Astrocyte (in vitro differentiated cells and primary cell): ENCODE results near the gene RAB31. TPM values are rescaled to one million over a fixed set of nuclear protein-coding genes. Genes with fewer than 3 reads are reported as not detected.

Experiments used
- DNase-seq: peaks from one replicate; pipeline ENCODE4 v3.0.0-alpha.2; 2010; ENCODE audit warnings: low read depth
- FAIRE-seq: peaks from 2 replicates; lab custom pipeline; 2011; peaks lifted over from hg19 to GRCh38; lab: Jason Lieb, UNC
- H2AFZ ChIP-seq: 2 replicates; pipeline ENCODE4 v1.6.0; 2012; ENCODE audit warnings: low read depth, low read length, inconsistent platforms
- H3K27ac ChIP-seq: 2 replicates; pipeline ENCODE4 v1.5.1; 2011; ENCODE audit warnings: low read depth, low read length, inconsistent platforms
- H3K27me3 ChIP-seq: 2 replicates; pipeline ENCODE4 v1.6.0; 2011; ENCODE audit warnings: low read length, inconsistent platforms; ENCODE audit not compliant: insufficient read depth
- H3K36me3 ChIP-seq: 2 replicates; pipeline ENCODE4 v1.5.1; 2011; ENCODE audit warnings: low read length, inconsistent platforms; ENCODE audit not compliant: insufficient read depth
- H3K4me1 ChIP-seq: 2 replicates; pipeline ENCODE4 v1.5.1; 2011; ENCODE audit warnings: low read length, inconsistent platforms; ENCODE audit not compliant: insufficient read depth
- H3K4me2 ChIP-seq: 2 replicates; pipeline ENCODE4 v1.6.0; 2012; ENCODE audit warnings: low read length, inconsistent platforms
- H3K4me3 ChIP-seq: 2 replicates; pipeline ENCODE4 v1.5.1; 2011; ENCODE audit warnings: low read depth, mild to moderate bottlenecking, low read length, inconsistent platforms; ENCODE audit not compliant: insufficient read depth
- H3K79me2 ChIP-seq: 2 replicates; pipeline ENCODE4 v1.6.0; 2012; ENCODE audit warnings: mild to moderate bottlenecking, low read length, inconsistent platforms; ENCODE audit not compliant: insufficient read depth
- H3K9ac ChIP-seq: 2 replicates; pipeline ENCODE4 v1.6.0; 2012; ENCODE audit warnings: mild to moderate bottlenecking, low read length, inconsistent platforms
- H3K9me3 ChIP-seq: 2 replicates; pipeline ENCODE4 v1.5.1; 2012; ENCODE audit warnings: low read depth, mild to moderate bottlenecking, low read length, inconsistent platforms; ENCODE audit not compliant: insufficient read depth
- H4K20me1 ChIP-seq: 2 replicates; pipeline ENCODE4 v1.6.0; 2012; ENCODE audit warnings: low read length, inconsistent platforms; ENCODE audit not compliant: insufficient read depth
- H3K27ac Mint-ChIP-seq: one replicate; pipeline ENCODE4 v1.8.0; 2021; ENCODE audit warnings: mild to moderate bottlenecking, mixed read lengths; ENCODE audit not compliant: unreplicated experiment
- H3K27me3 Mint-ChIP-seq: one replicate; pipeline ENCODE4 v1.8.0; 2021; ENCODE audit warnings: low read depth, mixed read lengths; ENCODE audit not compliant: unreplicated experiment
- H3K36me3 Mint-ChIP-seq: one replicate; pipeline ENCODE4 v1.8.0; 2021; ENCODE audit warnings: low read depth, mixed read lengths; ENCODE audit not compliant: unreplicated experiment
- H3K4me1 Mint-ChIP-seq: one replicate; pipeline ENCODE4 v1.8.0; 2021; ENCODE audit warnings: low read depth, mixed read lengths; ENCODE audit not compliant: unreplicated experiment
- H3K4me3 Mint-ChIP-seq: one replicate; pipeline ENCODE4 v1.8.0; 2021; ENCODE audit warnings: mild to moderate bottlenecking, moderate library complexity, mixed read lengths; ENCODE audit not compliant: unreplicated experiment
- H3K9me3 Mint-ChIP-seq: one replicate; pipeline ENCODE4 v1.8.0; 2021; ENCODE audit warnings: mild to moderate bottlenecking, mixed read lengths; ENCODE audit not compliant: unreplicated experiment
- CTCF ChIP-seq: IDR thresholded peaks from 2 replicates; pipeline ENCODE4 v1.5.1; 2011; ENCODE audit warnings: low read depth, mild to moderate bottlenecking, inconsistent platforms, low read length, moderate library complexity; ENCODE audit not compliant: insufficient read depth
- EZH2 ChIP-seq: IDR thresholded peaks from 2 replicates; pipeline ENCODE4 v1.6.1; 2012; ENCODE audit warnings: mild to moderate bottlenecking, low read length, inconsistent platforms; ENCODE audit not compliant: insufficient read depth
- total RNA-seq: library from RNA; stranded (reverse); gene quantifications from 2 replicates; pipeline ENCODE4 v1.2.1, GENCODE V29; 2021

The RAB31 gene
- total RNA-seq, 1 donor from 2014 or later: 100 TPM

DNA sequence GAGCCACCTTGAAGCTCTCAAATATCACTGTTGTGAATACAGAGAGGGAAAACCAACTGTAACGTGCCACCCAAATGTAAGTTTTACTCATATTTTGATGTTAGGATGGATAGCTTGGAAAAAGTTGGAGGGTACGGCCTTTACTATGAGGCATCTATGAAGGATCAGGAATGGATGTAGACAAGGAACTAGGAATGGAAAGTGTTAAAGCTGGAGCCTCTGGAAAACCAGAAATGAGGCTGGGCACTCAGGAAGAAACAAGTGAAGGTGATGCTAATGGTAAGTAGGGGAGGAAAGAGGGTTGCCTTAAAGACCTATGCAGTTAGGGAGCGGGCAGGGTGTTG is 177.9 kb downstream of the RAB31 start:
- no peaks in the 10 kb centered on the region for H3K36me3 ChIP-seq
- H3K27ac ChIP-seq: no peak overlapping the region
- H4K20me1 ChIP-seq: no peaks in the 10 kb centered on the region
- no peaks in the 10 kb centered on the region for H3K9me3 ChIP-seq
- TF ChIP-seq CTCF (no peak), EZH2 (no peak)
- no peak for FAIRE-seq
- H3K79me2 ChIP-seq: no peaks in the 10 kb centered on the region
- no peak overlapping the region for H3K4me2 ChIP-seq
- DNase-seq: no peak
- no peaks in the 10 kb centered on the region for H3K27me3 Mint-ChIP-seq
- H3K4me3 ChIP-seq: no peak overlapping the region
- H2AFZ ChIP-seq: no peak overlapping the region
- no peak overlapping the region for H3K9ac ChIP-seq
- H3K4me1 Mint-ChIP-seq: peaks cover 4% of the 10 kb centered on the region
- no peaks in the 10 kb centered on the region for H3K27me3 ChIP-seq
- H3K36me3 Mint-ChIP-seq: no peaks in the 10 kb centered on the region
- H3K4me1 ChIP-seq: no peaks in the 10 kb centered on the region
- H3K9me3 Mint-ChIP-seq: peaks cover 5% of the 10 kb centered on the region
- no peak overlapping the region for H3K4me3 Mint-ChIP-seq
- H3K27ac Mint-ChIP-seq: no peak overlapping the region

- Histone ChIP-seq H3K27me3 (no peaks in the 10 kb centered on the region), H3K4me1 (no peaks in the 10 kb centered on the region), H3K36me3 (no peaks in the 10 kb centered on the region), H3K79me2 (no peaks in the 10 kb centered on the region), H3K4me3 (no peak overlapping the region), H3K9me3 (no peaks in the 10 kb centered on the region), H3K9ac (no peak overlapping the region), H3K4me2 (no peak overlapping the region), H4K20me1 (no peaks in the 10 kb centered on the region), H3K27ac (no peak overlapping the region), H2AFZ (no peak overlapping the region)
- no peak overlapping the region for H3K27ac Mint-ChIP-seq
- DNase-seq (no peak), FAIRE-seq (no peak)
- H3K36me3 Mint-ChIP-seq: no peaks in the 10 kb centered on the region
- no peaks in the 10 kb centered on the region for H3K27me3 Mint-ChIP-seq
- TF ChIP-seq EZH2: no peak
- no peak for TF ChIP-seq CTCF
- H3K4me3 Mint-ChIP-seq: no peak overlapping the region
- peaks cover 4% of the 10 kb centered on the region for H3K4me1 Mint-ChIP-seq
- H3K9me3 Mint-ChIP-seq: peaks cover 5% of the 10 kb centered on the region
Observed at GRCh38 chr18:9887992-9888391, 179.9 kb downstream of the RAB31 start.

DNA sequence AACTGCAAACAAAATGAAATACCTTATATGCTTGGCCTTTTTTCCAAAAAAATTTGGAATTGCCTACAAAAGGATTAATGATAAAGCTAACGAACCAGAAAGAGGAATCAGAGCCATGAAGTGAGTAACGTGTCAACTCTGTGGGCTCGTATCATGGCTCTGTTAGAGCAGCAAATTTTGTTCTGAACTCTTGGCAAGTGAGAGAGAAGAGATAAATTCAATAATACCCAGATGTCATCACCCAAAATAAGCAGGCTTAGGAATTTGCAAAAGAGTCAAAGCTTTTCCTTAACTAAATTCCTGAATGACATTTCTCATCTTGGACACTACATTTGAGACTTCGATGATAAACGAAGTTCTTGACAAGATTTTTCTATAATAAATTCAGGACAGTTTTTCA is 182.1 kb downstream of the RAB31 start:
- Histone ChIP-seq H3K27me3 (no peaks in the 10 kb centered on the region), H4K20me1 (no peaks in the 10 kb centered on the region), H3K4me3 (no peak overlapping the region), H3K4me2 (no peak overlapping the region), H3K79me2 (no peaks in the 10 kb centered on the region), H3K9me3 (no peaks in the 10 kb centered on the region), H3K4me1 (no peaks in the 10 kb centered on the region), H3K27ac (no peak overlapping the region), H3K9ac (no peak overlapping the region), H2AFZ (no peak overlapping the region), H3K36me3 (no peaks in the 10 kb centered on the region)
- Mint-ChIP-seq H3K4me1 (peaks cover 3% of the 10 kb centered on the region), H3K4me3 (no peak overlapping the region), H3K27ac (no peak overlapping the region), H3K36me3 (no peaks in the 10 kb centered on the region), H3K27me3 (no peaks in the 10 kb centered on the region), H3K9me3 (peaks cover 5% of the 10 kb centered on the region)
- TF ChIP-seq CTCF (no peak), EZH2 (no peak)
- FAIRE-seq (no peak), DNase-seq (no peak)
